Stimulated activated CD8-positive, alpha-beta memory T cell treated with anti-CD3 and anti-CD28 coated beads, Interleukin-4, amount 100 ng/mL, for 48 hours (primary cell): ENCODE data around the gene PPP4C.

ENCODE experiments used
- DNase-seq: peaks from one replicate; pipeline ENCODE4 v3.0.0-alpha.2; 2020

The PPP4C gene

DNA sequence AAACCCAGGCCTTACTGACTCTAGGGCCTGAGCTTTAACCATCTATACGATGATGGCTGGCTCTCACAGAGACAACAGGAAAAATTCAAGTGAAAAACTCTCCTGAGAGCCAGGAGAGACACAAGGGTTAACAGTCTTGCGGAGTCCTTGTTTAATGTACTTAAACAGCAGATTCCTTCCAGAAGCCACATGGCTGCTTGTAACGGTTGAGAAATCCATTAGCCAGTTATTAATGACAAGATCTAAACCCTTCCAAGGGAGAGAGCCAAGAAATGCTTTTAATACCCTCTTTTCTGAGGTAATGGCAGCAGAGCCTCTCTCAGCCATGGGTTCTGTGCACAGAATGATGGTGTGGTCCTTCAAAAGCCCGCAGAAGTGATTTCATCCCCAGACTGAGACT, 15.4 kb upstream of the PPP4C start:
- no peak for DNase-seq

DNA sequence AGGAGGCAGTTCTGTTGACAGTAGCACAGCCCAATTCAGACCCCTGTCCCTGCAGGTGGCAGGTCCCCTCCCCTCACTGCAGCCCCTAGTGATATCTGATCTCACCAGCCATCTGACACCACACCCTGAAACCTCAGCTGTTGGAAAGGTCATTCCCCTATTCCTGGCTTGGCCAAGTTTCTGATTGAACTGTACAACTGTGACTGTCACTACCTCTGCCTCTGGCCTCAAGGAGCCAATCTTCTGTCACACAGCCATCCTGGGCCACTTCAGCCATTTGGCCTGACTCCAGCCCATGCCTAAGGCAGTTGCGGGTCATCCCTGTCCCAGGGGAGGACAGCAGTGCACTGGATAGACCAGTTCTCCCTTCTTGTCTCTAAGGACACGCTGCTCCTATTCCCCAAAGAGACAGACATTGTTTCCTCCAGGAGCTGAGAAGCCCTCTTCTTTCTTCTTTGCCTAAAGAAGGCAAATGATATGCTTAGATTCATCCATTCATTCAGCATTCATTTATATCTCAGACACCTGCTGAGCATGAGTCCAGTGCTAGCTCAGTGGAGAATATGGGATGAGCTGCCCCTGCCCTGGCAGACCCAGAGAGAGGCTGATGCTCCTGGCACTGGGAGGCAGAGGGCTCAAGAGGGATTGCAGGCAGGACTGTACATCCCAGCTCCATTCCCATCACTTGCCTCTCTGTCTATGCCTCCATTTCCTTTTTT, 14.8 kb upstream of the PPP4C start:
- no peak for DNase-seq

DNA sequence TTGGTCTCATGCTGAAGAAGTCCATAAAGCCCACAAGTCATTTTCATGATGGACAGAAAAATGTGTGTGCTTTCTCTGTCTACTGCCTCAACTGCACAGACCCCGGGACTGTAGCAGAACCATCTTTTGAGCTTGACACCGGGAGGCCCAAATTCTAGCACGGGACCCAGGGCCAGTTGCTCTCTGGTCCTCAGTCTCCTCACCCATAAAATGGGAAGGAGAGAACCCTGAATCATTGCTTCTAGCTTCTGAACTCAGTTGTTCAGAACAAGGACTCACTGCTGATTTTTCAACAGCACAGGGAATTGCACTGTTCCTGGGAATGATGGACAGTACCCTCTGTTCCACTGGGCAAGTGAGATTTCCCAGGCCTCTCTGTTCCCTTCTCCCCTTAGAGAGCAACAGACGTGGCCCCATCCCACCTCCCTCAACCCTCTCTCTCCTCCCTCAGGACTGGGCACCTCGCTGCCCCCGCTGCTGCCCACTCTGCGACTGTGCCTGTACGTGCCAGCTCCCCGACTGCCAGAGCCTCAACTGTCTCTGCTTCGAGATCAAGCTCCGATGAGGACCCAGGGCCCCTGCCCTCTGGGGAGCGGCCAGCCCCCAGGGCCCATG, 12.4 kb upstream of the PPP4C start:
- DNase-seq = no peak

DNA sequence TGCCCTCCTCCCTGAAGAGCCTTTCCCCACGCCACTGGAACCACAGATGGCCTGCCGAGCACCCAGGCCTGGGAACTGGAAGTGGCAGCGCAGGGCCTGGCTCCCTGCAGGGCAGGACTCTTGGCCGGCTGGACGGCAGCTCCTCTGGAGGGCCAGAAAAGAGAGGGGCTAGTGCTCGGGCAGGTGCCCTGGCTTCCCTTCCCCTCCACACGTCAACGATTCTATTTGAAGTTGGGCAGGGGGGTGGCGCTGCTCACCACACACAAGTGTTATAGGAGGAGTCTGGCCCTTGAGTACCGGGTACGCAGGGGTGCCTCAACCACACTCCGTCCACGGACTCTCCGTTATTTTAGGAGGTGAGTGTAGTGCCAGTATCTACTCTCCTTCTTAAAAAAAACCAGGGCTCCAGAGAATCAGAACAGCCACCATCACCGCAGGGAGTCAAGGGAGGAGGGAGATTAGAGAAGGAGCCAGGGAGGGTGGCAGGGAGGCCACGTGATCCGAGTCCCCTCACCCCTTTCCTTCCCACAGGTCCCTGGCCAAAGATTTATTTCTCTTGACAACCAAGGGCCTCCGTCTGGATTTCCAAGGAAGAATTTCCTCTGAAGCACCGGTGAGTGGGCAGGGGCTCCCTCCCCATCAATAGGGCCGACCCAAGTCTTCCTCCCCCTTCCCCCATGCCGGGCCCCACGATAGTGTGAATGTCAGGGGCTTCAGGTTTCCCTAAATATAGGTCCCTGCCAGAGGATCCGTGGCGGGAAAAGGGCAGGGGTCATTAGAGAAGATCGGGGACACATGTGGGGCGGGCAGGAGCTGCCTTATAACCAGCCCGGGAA, 11.7 kb upstream of the PPP4C start:
- peak; percentile 82 for DNase-seq

DNA sequence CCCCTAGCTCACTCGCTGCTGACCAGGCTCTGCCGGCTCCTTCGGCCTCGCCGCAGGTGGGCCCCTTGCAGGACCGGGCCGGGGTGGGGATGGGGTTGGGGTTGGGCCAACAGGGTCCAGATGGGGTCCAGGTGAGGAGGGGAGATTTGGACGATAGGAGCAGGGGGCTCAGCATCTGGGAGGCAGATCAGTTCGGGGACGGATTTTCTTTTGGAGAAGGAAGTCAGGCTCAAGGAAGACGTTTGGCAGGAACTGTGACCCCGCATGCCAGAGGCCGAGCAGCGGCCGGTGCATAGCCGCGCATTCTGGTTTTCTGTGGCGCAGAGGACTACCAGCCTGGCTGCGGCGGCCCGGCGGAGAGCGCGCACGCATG, 11.1 kb upstream of the PPP4C start:
- no peak for DNase-seq

DNA sequence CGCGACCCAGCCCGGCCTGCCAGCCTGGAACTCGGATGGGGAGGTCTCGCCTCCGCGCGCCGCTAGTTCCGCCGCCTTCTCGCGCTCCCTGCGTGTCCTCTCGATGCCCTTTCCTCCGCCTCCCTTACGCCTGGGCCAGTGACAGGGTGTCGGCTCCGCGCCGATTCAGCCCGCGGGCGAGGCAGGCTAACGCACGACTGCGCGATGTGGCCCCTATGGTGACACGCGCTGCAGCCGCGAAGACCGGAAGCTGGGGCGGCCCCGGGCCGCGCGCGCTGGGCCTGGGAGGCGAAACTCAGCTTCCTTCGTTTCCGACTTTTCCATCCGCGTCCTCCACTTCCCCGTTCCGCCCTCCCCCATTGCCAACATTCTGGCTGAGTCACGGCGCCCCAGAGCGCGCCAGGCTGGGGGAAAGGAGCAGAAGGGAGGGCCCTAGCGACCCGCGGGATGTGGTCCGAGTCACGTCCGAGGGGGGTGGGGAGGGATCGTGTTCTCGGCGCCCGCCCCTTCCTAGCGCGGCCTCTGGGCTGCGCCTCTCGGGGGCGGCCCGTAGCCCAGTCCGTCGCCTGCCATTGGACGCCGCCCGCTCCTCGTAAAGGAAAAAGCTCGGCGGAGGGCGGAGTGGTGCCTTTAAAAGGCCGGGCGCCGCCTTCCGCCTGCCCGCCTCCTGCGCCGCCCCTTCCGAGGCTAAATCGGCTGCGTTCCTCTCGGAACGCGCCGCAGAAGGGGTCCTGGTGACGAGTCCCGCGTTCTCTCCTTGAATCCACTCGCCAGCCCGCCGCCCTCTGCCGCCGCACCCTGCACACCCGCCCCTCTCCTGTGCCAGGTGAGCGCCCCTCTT, 10.5 kb upstream of the PPP4C start, which contains the start of gene ALDOA:
Gene ALDOA (plus strand): TSS at position 659 of the 841 bp plus-strand sequence. CDS start 1,138 bp downstream, outside the sequence.
- DNase-seq = peak; percentile 98

DNA sequence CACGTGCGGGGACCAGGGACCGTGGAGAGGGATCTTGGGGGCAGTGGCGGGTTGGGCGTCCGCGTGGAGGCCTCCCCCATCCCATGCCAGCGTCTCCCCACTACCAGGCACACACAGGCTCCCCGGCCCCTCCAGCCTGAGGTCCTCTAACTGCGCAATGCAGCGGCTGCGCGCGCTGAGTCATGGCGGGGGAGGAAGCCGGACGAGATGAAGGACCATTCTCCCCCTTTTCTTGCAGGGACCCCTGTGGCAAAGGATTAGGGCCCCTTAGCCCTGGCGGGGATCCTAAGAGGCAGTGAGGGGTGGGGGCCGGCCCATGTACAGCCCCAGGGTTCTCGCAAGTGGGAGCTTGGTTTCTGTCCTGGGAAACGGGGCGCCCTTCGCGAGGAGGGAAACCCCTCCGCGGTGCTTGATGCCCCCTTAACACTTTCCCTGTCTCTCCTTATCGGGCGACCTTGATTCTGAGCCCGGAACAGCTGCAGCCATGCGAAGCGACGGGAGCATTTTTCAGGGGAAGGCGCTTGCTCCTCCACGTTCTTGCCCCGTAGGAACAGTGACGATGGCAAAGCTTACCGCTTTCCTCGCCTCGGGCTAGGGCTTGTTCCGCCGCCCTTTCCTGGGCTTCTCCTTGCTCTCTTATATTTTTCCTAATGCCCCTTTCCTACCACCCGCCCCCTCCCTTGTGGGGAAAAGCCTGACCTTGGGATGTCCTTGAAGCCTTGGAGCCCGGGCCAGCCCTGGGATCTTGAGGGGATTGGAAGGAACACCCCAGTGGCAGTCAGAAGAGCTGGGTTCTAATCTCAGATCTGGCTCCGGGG, 9.6 kb upstream of the PPP4C start:
- peak; percentile 69 for DNase-seq

DNA sequence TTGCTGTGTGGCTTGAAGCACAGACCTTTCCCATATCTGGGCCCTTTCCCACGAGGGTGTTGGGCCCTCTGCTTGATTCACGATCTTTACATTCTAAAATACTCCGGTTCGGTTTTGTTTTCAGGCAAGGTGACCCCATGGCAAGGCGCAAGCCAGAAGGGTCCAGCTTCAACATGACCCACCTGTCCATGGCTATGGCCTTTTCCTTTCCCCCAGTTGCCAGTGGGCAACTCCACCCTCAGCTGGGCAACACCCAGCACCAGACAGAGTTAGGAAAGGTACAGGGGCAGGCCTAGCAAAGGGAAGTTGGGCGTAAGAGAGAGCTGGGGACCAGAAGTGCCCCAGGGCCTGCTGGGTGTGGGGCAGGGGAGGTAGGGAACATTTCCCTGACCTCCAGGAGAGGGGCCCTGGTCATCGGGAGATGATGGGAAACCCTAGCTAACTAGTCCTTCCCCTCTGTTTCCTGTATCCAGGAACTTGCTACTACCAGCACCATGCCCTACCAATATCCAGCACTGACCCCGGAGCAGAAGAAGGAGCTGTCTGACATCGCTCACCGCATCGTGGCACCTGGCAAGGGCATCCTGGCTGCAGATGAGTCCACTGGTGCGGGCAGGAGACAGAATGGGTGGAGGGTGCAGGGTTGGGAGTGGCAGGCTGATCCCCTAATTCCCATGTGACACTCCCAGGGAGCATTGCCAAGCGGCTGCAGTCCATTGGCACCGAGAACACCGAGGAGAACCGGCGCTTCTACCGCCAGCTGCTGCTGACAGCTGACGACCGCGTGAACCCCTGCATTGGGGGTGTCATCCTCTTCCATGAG, 8.8 kb upstream of the PPP4C start:
- DNase-seq = no peak

DNA sequence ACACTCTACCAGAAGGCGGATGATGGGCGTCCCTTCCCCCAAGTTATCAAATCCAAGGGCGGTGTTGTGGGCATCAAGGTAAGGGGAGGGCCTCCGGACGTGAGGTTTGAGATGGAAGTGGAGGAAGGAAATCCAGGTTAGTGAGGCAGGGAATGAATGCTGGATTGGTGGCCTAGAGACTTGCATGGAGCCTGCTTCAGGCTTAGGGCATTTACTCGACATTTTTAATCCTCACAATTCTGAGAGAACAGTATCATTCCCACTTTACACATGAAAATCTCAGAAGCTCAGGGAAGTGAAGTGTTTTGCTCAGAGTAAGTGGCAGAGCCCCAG, 8.2 kb upstream of the PPP4C start:
- no peak for DNase-seq

DNA sequence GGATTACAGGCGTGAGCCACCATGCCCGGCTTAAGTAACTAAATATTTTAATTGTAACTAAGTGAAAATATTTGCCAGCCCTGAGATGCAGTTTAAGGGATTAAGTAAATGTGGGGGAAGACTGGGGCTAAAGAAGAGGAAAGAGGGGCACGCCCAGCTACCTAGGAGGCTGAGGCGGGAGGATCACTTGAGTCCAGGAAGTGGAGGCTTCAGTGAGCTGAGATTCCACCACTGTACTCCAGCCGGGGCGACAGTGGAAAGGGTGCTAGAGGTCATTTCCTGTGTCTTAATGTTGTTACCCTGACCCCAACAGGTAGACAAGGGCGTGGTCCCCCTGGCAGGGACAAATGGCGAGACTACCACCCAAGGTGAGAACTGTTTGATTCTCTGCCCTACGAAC, 7.5 kb upstream of the PPP4C start:
- no peak for DNase-seq

DNA sequence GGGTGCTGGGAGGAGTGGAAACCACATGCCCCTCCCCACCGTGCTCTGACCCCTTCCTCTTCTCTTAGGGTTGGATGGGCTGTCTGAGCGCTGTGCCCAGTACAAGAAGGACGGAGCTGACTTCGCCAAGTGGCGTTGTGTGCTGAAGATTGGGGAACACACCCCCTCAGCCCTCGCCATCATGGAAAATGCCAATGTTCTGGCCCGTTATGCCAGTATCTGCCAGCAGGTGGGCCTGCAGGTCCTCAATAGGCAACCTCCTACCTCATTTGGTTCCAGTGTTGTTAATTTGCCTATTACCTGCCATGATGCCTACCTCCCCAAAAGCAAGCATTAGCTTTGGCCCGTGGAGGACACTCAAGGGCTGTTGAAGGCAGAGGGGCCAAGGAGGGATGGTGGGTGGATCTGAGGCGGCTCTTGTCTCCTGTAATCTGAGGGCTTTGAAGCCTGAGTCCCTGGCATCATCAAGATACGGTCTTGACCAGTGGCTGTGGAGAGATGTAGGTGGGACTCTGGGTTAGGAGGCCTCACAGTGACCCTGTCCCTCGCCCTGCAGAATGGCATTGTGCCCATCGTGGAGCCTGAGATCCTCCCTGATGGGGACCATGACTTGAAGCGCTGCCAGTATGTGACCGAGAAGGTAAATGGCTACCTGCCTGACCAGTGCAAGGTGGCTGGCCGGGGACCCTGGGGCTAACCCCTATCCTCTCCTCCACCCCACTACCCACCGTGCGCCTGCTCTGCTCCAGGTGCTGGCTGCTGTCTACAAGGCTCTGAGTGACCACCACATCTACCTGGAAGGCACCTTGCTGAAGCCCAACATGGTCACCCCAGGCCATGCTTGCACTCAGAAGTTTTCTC, 6.8 kb upstream of the PPP4C start:
- DNase-seq = peak; percentile 65

DNA sequence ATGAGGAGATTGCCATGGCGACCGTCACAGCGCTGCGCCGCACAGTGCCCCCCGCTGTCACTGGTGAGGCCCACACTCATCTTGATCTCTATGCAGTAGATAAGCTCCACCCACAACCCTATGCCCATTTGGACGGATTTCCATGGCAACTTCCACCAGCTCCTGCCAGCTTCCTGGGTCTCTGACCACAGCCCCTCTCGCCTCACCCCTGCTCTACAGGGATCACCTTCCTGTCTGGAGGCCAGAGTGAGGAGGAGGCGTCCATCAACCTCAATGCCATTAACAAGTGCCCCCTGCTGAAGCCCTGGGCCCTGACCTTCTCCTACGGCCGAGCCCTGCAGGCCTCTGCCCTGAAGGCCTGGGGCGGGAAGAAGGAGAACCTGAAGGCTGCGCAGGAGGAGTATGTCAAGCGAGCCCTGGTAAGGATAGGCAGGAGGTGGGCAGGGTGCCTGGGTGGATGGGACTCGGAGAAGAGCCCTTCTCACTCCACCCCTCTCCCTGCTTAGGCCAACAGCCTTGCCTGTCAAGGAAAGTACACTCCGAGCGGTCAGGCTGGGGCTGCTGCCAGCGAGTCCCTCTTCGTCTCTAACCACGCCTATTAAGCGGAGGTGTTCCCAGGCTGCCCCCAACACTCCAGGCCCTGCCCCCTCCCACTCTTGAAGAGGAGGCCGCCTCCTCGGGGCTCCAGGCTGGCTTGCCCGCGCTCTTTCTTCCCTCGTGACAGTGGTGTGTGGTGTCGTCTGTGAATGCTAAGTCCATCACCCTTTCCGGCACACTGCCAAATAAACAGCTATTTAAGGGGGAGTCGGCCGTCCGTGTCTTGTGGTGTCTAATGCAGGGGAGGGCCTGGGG, 6.0 kb upstream of the PPP4C start:
- no peak for DNase-seq

DNA sequence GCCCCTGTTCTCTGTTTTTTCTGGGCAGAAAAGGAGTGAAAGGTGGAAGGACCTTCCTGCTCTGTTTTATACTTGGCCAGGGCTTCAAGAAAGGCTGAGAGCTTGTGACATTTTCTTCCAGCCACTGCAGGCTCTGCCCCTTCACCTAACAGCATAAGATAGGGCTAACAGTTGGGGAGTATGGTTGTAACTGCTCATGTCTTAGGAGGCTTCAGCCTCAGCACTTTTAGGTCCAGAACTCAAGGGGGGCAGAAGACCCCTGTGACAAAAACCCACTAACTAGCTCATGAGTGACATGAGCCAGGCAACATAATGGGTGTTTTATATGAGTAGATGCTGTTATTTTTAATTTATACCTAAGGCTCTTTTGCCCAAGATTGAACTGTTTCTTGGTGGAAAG, 5.3 kb upstream of the PPP4C start:
- DNase-seq = no peak

DNA sequence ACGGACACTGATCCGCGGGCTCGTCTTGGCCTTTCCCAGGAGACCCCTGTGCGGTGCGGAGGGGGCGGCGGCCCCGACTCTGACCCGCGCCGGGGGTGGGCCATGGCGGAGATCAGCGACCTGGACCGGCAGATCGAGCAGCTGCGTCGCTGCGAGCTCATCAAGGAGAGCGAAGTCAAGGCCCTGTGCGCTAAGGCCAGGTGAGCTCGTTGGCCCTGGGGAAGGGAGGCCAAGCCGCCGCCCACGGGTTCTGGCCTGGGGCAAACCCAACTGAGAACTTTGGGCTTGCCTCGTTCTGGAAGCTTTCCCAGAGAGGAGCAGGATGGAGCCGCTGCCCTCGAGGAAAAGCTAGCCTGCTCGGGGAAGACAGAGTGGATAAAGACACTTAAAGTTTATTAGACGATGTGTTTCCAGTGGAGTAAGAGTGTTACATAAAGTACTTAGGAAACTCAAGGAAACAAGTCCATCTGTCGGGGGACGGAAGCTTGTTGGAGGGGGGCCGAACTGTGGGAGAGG, 540 bp downstream of the PPP4C start:
- no peak for DNase-seq

DNA sequence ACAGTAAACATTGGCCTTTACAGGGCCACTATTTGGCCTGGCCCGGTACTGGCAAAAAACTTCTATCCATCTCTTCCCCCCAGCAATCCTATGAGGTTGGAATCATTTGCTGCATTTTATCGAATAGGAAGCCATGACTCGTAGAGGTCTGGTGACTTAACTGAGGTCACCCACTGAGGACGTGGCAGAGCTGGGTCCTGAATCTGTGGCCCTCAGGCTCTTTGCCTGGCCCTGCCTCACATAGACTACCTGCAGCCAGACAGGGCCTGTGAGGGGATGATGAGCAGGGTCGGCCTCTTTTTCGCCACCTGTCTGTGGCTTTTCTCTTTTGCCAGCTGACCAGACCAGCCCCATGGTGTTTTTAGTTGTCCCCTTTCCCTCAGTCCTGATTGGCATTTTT, 1.9 kb downstream of the PPP4C start:
- DNase-seq = no peak

DNA sequence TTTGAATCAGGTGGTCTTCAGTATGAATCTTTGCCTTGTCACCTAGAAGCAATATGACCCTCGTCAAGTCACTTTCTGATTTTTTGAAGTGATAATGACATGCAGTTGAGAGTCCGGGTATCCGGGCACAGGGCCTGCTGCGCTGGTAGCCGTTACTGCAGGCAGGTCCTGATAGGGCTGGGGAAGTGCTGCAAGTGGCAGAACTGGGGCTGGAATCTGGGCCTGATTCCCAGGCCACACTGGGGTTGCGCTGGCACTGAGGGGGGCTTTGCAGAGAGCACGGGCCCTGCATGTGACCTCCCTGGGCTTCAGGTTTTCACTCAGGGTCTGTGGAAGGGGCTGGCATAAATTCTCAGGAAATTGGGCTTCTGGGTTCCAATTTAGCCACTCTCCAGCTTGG, 3.0 kb downstream of the PPP4C start:
- DNase-seq = no peak

DNA sequence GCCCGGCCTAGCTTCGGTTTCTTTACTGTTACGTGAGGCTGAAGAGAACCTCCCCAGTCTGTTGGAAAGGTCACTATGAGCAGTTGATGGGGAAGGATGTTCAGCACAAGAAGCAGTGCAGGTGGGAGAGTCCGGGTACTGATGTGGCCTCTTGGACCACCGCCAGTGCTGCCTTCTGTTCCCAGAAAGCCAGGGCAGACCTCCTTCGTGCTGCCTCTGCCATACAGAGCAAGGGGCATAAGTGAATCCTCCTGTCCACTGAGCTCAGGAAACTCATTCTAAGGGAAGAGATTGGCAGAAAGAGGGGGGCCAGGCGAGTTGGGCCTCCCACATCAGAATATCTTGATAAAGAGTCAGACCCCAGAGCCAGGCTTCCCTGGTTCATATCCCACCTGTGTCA, 3.7 kb downstream of the PPP4C start:
- no peak for DNase-seq

DNA sequence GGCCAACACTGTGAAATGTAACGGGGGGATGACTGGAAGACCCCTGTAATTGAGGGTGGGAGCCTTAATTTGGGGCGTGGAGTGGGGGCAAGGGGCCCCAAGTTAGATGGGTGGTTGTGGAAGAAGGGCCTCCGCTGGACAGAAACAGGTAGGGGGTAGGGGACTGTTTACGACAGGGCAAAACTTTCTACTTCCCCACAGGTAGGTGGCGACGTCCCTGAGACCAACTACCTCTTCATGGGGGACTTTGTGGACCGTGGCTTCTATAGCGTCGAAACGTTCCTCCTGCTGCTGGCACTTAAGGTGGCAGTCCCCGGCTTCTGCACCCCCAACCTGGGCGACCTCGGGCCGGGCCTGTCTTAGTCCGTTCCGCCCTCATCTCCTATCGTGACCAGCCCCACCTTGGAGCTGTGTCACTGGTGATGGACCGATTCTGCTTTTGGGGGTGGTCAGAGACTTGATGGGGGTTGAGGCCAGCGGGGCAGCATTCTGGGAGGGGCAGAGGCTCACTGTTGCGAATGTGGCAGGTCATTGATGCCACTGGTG, 6.8 kb downstream of the PPP4C start:
- no peak for DNase-seq
